ENCODE results near the gene PHF21A. TPM values are rescaled to one million over a fixed set of nuclear protein-coding genes. Genes with fewer than 3 reads are reported as not detected.

Gene PHF21A
- polyA plus RNA-seq, 3 donors = 46.6 to 58.0 (median 56.1) TPM

DNA sequence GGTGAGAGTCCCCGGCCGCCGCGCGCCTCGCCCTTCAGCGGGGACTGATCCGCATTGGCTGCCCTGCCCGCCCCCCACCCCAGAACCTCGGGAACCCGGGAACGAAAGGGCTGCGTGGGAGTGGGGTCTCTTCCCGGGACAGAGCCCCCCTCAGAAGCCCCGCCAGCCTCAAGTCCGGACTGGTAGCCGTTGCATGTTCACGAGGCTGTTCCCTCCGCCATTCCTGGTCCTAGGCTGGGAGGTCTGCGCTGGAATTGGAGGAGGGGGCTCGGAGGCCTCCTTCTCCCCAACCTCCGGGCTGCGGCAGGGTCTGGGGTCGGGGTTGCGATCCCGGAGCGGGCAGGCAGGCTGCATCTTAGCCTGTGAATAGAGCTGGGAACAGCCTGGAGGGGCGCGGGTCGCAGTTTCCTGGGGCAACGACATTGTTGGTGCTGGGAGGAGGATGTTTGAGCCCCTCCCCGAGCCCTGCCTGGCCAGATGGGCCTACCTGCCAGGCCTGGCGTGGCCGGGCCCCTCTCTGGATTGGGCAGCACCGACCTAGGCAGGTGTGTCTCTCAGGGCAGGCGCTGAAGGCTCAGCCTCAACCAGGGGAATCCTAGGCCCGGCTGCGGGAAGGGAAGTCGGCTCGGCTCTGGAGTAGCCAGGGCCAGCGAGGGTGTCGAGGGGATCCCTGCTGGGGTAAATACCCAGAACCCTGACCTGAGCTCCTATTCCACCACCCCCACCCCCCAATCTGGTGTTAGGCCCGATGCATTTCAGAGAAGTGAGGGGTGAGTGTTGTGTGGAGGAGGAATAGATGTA, 235.1 kb downstream of the PHF21A start:
- DNase-seq = no peak

DNA sequence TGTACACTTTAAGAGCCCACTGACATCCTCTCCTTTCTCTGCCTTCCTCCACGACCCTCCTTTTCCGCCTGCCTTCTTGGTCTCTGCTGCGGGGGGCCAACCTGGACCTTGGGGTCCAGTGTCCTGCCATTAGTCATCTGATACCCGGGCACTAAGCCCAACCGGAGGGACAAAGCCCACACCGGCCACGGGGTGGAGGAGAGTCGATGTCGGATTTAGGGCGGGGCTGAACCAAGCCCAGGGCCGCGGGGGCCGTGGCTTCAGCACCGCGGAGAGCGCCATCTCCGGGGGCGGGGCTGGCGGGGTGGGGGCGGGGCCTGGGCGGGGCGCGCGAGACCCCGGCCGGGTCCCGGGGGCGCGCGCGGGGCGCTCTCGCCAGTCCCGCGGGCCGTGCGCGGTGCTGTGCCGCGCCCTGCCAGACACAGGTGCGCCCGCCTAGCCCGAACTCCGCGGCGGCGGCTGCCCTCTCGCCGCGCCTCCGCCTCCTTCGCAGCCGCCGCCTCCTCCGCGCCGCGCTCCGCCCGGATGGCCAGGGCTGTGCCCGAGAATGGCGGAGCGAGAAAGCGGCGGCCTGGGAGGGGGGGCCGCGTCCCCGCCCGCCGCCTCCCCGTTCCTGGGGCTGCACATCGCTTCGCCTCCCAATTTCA, 235.9 kb downstream of the PHF21A start, which contains the start of gene MAPK8IP1:
Gene MAPK8IP1, plus strand, starts transcription at position 378 of the 647 bp plus-strand sequence. Its CDS starts 170 bp downstream, at position 548.
- peak; percentile 60 for DNase-seq

GRCh38 chr11:45884596-45885185, 236.6 kb downstream of the PHF21A start:
- DNase-seq = no peak

Other genes starting within 250 kb of the PHF21A start
- gene MAPK8IP1, start 235.8 kb downstream of the PHF21A start, polyA plus RNA-seq (ENCODE audit: insufficient read length in 3 of 3) = 10 to 100 TPM in 2 of 3 donors, 1 to 10 TPM in 1; 9.6 to 13.8 (median 13.7) TPM
- gene FREY1, start 214.2 kb downstream of the PHF21A start, polyA plus RNA-seq (ENCODE audit: insufficient read length in 3 of 3) = under 1 TPM; 0.41 to 0.77 (median 0.59) TPM
- 10 to 100 TPM; 21.5 to 26.0 (median 24.0) TPM for gene PEX16, start 203.6 kb downstream of the PHF21A start, polyA plus RNA-seq (ENCODE audit: insufficient read length in 3 of 3)
- gene LARGE2, start 198.8 kb downstream of the PHF21A start, polyA plus RNA-seq (ENCODE audit: insufficient read length in 3 of 3) = 10 to 100 TPM; 23.2 to 29.5 (median 27.2) TPM
- 10 to 100 TPM; 12.8 to 18.0 (median 13.8) TPM for gene CREB3L1, start 156.2 kb upstream of the PHF21A start, polyA plus RNA-seq (ENCODE audit: insufficient read length in 3 of 3)
- 10 to 100 TPM; 38.3 to 39.8 (median 38.9) TPM for gene DGKZ, start 226.0 kb upstream of the PHF21A start, polyA plus RNA-seq (ENCODE audit: insufficient read length in 3 of 3)